WI38 (cell line): ENCODE data around the gene CEP164.

Source experiments
- H3K4me3 ChIP-seq: 2 replicates; pipeline ENCODE4 v1.5.1; 2011; ENCODE audit warnings: low read depth, mild to moderate bottlenecking, control low read depth, low read length
- TF ChIP-seq, protein P1 (sequence below): IDR thresholded peaks from 2 replicates; pipeline ENCODE4 v1.5.1; 2012; ENCODE audit warnings: low read depth, mild to moderate bottlenecking, control low read depth, low read length

CEP164 gene

DNA sequence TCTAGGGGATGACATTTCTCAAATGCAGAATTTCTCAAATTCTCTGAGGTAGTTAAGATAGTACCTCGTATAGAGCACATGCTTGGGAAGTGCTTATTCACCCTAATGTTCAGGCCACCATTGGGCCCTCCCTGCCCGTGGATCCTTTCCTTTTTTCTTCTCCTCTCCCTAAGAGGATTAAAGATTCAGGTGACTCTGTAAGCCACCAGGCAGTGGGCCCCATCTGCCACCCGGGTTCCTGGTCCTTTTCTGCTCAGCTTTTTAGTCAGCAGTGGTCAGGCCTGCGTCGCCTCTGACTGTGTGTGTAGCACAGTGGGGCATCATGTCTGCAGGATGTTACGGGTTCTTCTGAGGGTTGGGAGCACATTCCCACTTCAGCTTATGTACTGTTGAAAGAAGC, 7.2 kb downstream of the CEP164 start:
- TF ChIP-seq, protein P1, sequence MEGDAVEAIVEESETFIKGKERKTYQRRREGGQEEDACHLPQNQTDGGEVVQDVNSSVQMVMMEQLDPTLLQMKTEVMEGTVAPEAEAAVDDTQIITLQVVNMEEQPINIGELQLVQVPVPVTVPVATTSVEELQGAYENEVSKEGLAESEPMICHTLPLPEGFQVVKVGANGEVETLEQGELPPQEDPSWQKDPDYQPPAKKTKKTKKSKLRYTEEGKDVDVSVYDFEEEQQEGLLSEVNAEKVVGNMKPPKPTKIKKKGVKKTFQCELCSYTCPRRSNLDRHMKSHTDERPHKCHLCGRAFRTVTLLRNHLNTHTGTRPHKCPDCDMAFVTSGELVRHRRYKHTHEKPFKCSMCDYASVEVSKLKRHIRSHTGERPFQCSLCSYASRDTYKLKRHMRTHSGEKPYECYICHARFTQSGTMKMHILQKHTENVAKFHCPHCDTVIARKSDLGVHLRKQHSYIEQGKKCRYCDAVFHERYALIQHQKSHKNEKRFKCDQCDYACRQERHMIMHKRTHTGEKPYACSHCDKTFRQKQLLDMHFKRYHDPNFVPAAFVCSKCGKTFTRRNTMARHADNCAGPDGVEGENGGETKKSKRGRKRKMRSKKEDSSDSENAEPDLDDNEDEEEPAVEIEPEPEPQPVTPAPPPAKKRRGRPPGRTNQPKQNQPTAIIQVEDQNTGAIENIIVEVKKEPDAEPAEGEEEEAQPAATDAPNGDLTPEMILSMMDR: no peak
- no peak overlapping the region for H3K4me3 ChIP-seq

DNA sequence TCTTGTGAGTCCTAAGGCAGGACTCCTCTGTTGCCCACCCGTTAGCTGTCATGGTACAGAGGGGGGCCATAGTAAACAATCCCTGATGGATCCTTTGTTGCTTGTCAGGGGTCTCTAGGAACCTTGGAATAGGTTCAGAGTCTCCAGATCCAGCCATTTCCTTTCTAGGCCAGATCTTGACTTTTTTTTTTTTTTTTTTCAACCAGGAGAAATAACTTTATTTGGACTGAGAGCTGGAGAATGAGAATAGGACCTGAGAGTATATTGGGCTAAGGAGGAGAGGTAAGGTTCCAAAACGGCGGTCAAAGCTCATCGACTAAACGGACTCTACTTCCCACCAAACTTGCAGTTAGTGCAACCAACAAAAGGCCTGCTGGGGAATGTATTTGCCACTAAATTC, 7.7 kb downstream of the CEP164 start:
- H3K4me3 ChIP-seq: no peak overlapping the region
- TF ChIP-seq, protein P1: no peak

DNA sequence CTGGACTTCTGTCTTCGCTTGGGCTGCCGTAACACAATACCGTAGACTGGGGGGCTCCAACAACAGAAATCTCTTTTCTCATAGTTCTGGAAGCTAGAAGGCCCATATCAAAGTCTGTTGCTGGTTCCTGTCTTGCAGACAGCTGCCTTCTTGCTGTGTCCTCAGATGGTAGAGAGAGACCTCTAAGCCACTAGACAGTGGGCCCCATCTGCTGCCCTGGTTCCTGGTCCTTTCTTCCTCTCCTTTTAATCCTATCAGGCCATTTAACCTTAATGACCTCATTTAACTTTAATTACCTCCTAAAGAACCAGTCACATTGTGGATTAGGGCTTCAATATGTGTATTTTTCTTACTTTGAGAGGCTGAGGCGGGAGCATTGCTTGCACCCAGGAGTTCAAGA, 9.4 kb downstream of the CEP164 start:
- TF ChIP-seq, protein P1: no peak
- no peak overlapping the region for H3K4me3 ChIP-seq

DNA sequence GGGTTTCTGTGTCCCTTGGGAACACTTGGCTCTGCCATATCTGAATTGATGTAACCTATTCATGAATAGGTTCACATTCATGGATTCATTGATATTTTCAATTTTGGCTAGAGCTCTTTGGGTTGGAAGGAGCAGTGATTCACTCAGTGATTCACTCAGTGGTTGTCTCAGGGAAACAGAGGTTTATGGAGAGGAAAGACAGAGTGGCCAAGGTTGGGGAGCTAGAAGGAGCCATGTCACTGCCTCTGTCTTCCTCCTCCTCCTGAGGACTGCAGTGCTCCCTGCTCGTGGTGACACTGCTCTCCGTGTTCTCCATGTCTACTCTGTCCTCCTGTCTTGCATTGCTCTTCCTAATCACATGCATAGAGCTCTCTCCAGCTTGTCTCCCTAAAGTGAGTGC, 17.4 kb downstream of the CEP164 start:
- no peak overlapping the region for H3K4me3 ChIP-seq
- TF ChIP-seq, protein P1: no peak

DNA sequence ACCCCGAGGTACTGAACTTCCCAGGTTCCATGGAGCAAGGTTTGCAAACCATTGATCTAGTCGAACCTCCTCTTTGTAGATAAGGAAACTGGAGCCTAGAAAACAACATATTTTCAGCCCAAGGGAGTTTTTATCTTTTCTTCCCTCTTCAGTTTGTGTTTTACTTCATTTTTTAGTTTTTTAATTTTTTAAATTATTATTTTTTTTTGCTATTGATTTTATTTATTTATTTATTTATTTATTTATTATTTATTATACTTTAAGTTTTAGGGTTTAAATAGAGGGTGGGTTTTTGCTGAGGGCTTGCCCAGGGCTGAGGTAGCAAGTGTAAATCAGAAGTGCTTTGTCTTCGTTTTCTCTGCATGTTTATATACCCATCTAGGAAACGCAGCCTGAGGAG, 26.9 kb downstream of the CEP164 start:
- TF ChIP-seq, protein P1: no peak
- H3K4me3 ChIP-seq: no peak overlapping the region

DNA sequence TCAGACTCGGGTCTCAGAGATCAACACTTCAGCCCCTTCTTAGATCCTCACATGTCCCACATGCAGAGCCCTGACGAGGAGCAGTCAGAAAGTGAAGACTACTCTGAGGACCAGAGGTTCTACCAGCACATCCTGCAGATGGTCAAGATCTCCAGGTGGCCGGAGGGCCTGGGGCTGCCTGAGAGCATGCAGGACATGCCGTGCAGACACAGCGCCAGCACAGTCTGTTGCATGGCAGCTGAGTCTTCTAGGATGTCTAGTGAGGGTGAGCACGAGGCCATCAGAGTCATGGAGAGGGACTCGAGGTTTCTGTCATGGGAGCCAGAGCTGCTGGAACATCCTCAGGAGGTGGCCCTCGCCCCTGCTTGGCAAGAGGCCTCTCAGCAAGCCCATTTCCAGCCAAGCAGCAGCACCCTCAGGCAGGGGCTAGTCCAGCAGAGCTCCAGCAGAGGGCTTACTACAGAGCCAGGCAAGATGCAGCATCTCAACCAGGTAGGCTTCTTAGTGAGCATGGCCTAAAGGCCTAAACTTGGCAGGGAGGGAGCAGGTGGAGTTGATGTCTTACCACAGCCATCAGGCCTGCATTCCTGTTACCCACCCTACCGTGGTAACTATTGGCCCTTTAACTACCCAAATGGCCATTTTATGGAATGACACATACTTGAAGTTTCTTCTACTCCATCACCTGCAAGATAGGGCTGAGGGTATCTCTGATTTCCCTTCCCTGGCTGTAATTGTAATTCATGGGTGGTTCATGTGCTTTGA, 28.7 kb downstream of the CEP164 start:
- TF ChIP-seq, protein P1: no peak
- H3K4me3 ChIP-seq: no peak overlapping the region

DNA sequence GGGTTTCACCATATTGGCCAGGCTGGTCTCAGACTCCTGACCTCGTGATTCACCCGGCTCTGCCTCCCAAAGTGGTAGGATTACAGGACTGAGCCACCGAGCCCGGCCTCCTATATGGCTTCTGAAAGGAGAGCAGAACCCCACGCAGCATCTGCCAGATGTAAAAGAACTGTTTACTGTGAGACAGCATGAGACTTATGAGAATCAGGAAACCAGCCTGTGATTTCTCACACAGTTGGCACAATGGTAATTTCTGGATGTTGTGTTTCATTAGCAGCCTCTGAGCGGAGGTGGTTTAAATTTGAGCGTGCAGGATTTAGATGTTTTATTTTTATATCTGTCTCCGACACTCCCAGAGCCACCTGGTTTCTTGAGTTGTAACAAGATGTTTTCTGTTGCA, 33.8 kb downstream of the CEP164 start:
- no peak overlapping the region for H3K4me3 ChIP-seq
- TF ChIP-seq, protein P1: no peak
